Ovary (tissue), 9 donors: ENCODE results near the gene AOC3. TPM values are rescaled to one million over a fixed set of nuclear protein-coding genes. Genes with fewer than 3 reads are reported as not detected.
A peak's percentile ranks its signal among the peaks of the same experiment; 100 is the strongest.

Source experiments
- DNase-seq, 5 donors: peaks; one replicate each; pipeline ENCODE4 v3.0.0-alpha.2; 2019 to 2020
- H3K27ac ChIP-seq, 2 donors: fragments of 200-600 bp; one replicate each; pipeline versions ENCODE4 v1.5.1 to v1.8.0; 2019 to 2022
- H3K27me3 ChIP-seq: fragments of 200-600 bp; one replicate; pipeline ENCODE4 v1.8.0; 2022
- H3K36me3 ChIP-seq: fragments of 200-600 bp; sonication (generic); one replicate; pipeline ENCODE4 v1.5.1; 2019
- H3K4me1 ChIP-seq: one replicate; pipeline ENCODE4 v1.8.1; 2013; ENCODE audit warnings: mild to moderate bottlenecking, moderate library complexity; ENCODE audit not compliant: insufficient read depth
- H3K4me3 ChIP-seq: fragments of 200-600 bp; sonication (generic); one replicate; pipeline ENCODE4 v1.5.1; 2017
- H3K9me3 ChIP-seq, 2 donors: fragments of 200-600 bp in 1 of 2; sonication (generic) in 1 of 2; one replicate each; pipeline versions ENCODE4 v1.5.1 to v1.8.1; 2013 to 2019; ENCODE audit warnings: mild to moderate bottlenecking in 1 of 2, moderate library complexity in 1 of 2
- CTCF ChIP-seq, 3 donors: fragments of 450-650 bp in 2 of 3; fragments of 200-600 bp in 1 of 3; IDR thresholded peaks; one replicate each; pipeline versions ENCODE4 v1.5.1 to v1.8.0; 2016 to 2022; ENCODE audit warnings: antibody characterized with exemption in 3 of 3, mild to moderate bottlenecking in 1 of 3
- EP300 ChIP-seq: sonication (generic); formaldehyde crosslinking; IDR thresholded peaks from one replicate; pipeline ENCODE4 v1.6.1; 2017; ENCODE audit warnings: antibody characterized with exemption
- POLR2A ChIP-seq: fragments of 450-650 bp; IDR thresholded peaks from one replicate; pipeline ENCODE4 v1.6.1; 2017; ENCODE audit warnings: antibody characterized with exemption, mild to moderate bottlenecking, moderate library complexity
- WGBS, 3 donors: extraction: QIAGEN DNeasy Blood & Tissue Kit in 1 of 3; methylation state at CpG; one replicate each; pipeline versions ENCODE4 v1.1.5 to v1.1.7; 2013 to 2017; 5-methylcytosine and 5-hydroxymethylcytosine counted together
- intact Hi-C, 4 donors: fragments of 100-400 bp; cut with DNase I; formaldehyde crosslinking; loops; one replicate each; pipeline versions ENCODE4 v1.11.0 to v1.15.1; 2022 to 2023
- polyA plus RNA-seq, 2 donors: library from polyadenylated mRNA; stranded (reverse); fragments of 200-250 nt in 1 of 2; fragments of 350-450 nt in 1 of 2; fragmentation: Illumina TruSeq in 1 of 2; extraction: RNeasy Lipid Tissue Mini Kit (QIAGEN cat#74804) in 1 of 2; gene quantifications; one replicate each; pipeline ENCODE4 v1.2.3, GENCODE V29; 2013 to 2014
- total RNA-seq, 7 donors: library from RNA; depleted of rRNA in 2 of 7; stranded (reverse); fragments of >200 nt in 2 of 7; fragmentation: NEBNext Ultra II Directional in 3 of 7; extraction: Animal tissue kit (Norgen Biotek cat#: 25700) in 3 of 7; gene quantifications; one replicate each; pipeline versions ENCODE4 v1.1.0 to v1.2.4, GENCODE V29; 2016 to 2023
- donor health status: DM: no; HTN: no; CAD: no; lungs with moderate emphysema.
- donor health status: DM: no; HTN: no; CAD: no.
- donor health status: Bipolar disorder and iron deficiency.
- donor health status: DM: yes; HTN: yes; CAD: no.
- donor health status: DM: no; HTN: no; CAD: no.
- donor health status: DM: yes; HTN: yes; CAD: no.

Gene AOC3
- total and polyA plus RNA-seq, 9 donors = 0.72 to 197 (median 15.8) TPM

- no peak overlapping the region for H3K4me3 ChIP-seq
- H3K4me1 ChIP-seq = no peaks in the 10 kb centered on the region
- intact Hi-C loops = no loop called here
- H3K9me3 ChIP-seq = no peaks in the 10 kb centered on the region
- TF ChIP-seq CTCF (IDR thresholded peaks at IDR 0.05) = no peak
- TF ChIP-seq EP300 = no peak
- no peak overlapping the region for H3K27ac ChIP-seq
- no peak for DNase-seq
- H3K27me3 ChIP-seq = no peaks in the 10 kb centered on the region
- no peaks in the 10 kb centered on the region for H3K36me3 ChIP-seq
- 87 to 94% (median 94%) methylated on average over 1 of the region's 1 CpG for WGBS, 3 donors
Observed at GRCh38 chr17:42806249-42806648, 44.8 kb upstream of the AOC3 start.

GRCh38 chr17:42809250-42809649 is 41.7 kb upstream of the AOC3 start:
- no peak overlapping the region for H3K4me3 ChIP-seq
- H3K27ac ChIP-seq = peak overlapping the region in 1 of 2 donors; percentile 24
- TF ChIP-seq CTCF (IDR thresholded peaks at IDR 0.05) = no peak
- TF ChIP-seq EP300 = no peak
- no peak for TF ChIP-seq POLR2A
- H3K9me3 ChIP-seq = no peaks in the 10 kb centered on the region
- intact Hi-C loops = no loop called here
- H3K27me3 ChIP-seq = no peaks in the 10 kb centered on the region
- no peaks in the 10 kb centered on the region for H3K4me1 ChIP-seq
- WGBS, 3 donors = 4 to 9% (median 9%) methylated on average over 3 of the region's 3 CpGs
- peak; percentile 60 to 76 (median 65) for DNase-seq
- no peaks in the 10 kb centered on the region for H3K36me3 ChIP-seq

- H3K27ac ChIP-seq = no peak overlapping the region
- whole genome bisulfite sequencing, 3 donors = 55 to 67% (median 66%) methylated on average over 8 of the region's 8 CpGs
- no peak for DNase-seq
- intact Hi-C loops = loop anchor here in 1 of 4 donors (5.0 kb wide), 1 partner anchor 348 kb away; no protein-coding TSS in a partner anchor
- no peaks in the 10 kb centered on the region for H3K36me3 ChIP-seq
- no peak overlapping the region for H3K4me3 ChIP-seq
- TF ChIP-seq POLR2A = no peak
- no peak for TF ChIP-seq EP300
- TF ChIP-seq CTCF (IDR thresholded peaks at IDR 0.05) = no peak
- H3K9me3 ChIP-seq = no peaks in the 10 kb centered on the region
- no peaks in the 10 kb centered on the region for H3K4me1 ChIP-seq
- no peaks in the 10 kb centered on the region for H3K27me3 ChIP-seq
Observed at GRCh38 chr17:42814633-42815399, 36.2 kb upstream of the AOC3 start.

GRCh38 chr17:42817866-42818265 is 33.1 kb upstream of the AOC3 start:
- Histone ChIP-seq H3K9me3 (no peaks in the 10 kb centered on the region), H3K27ac (no peak overlapping the region), H3K36me3 (no peaks in the 10 kb centered on the region), H3K27me3 (no peaks in the 10 kb centered on the region), H3K4me3 (no peak overlapping the region), H3K4me1 (no peaks in the 10 kb centered on the region)
- 67 to 85% (median 78%) methylated on average over 1 of the region's 1 CpG for WGBS, 3 donors
- intact Hi-C loops = loop anchor here in 1 of 4 donors (5.0 kb wide), 1 partner anchor 351 kb away; no protein-coding TSS in a partner anchor
- no peak for TF ChIP-seq CTCF (IDR thresholded peaks at IDR 0.05)
- TF ChIP-seq EP300 = no peak
- TF ChIP-seq POLR2A = no peak
- DNase-seq = no peak
